ENCODE measurements around the gene COL16A1. TPM values are rescaled to one million over a fixed set of nuclear protein-coding genes. Genes with fewer than 3 reads are reported as not detected.

The COL16A1 gene
- total RNA-seq, 6 donors from 2014 or later: 15.2 to 103 (median 40.7) TPM

- Histone ChIP-seq H3K36me3 (no peaks in the 10 kb centered on the region), H3K27me3 (no peaks in the 10 kb centered on the region), H3K27ac (no peak overlapping the region), H3K9me3 (no peaks in the 10 kb centered on the region), H3K4me1 (no peaks in the 10 kb centered on the region), H3K4me3 (no peak overlapping the region)
- TF ChIP-seq EP300 (IDR thresholded peaks at IDR 0.05): no peak
- no peak for TF ChIP-seq POLR2A (IDR thresholded peaks at IDR 0.05)
- TF ChIP-seq CTCF (IDR thresholded peaks at IDR 0.05): no peak
- no peak for TF ChIP-seq POLR2AphosphoS5 (IDR thresholded peaks at IDR 0.05)
- ATAC-seq (ENCODE audit: low FRiP score in 2 of 2) (peak in 1 of 2 donors; percentile 7), DNase-seq (no peak)
- WGBS, 2 donors: 46 to 72% methylated on average over 8 to 18 of the region's 18 CpGs
Observed at GRCh38 chr1:31736675-31737074, 32.9 kb upstream of the COL16A1 start.

- Histone ChIP-seq H3K27ac (no peak overlapping the region), H3K27me3 (no peaks in the 10 kb centered on the region), H3K4me3 (no peak overlapping the region), H3K4me1 (no peaks in the 10 kb centered on the region), H3K36me3 (no peaks in the 10 kb centered on the region), H3K9me3 (no peaks in the 10 kb centered on the region)
- no peak for ATAC-seq (ENCODE audit: low FRiP score in 2 of 2)
- DNase-seq: no peak
- TF ChIP-seq POLR2AphosphoS5 (IDR thresholded peaks at IDR 0.05): no peak
- TF ChIP-seq CTCF (IDR thresholded peaks at IDR 0.05): no peak
- no peak for TF ChIP-seq POLR2A (IDR thresholded peaks at IDR 0.05)
- TF ChIP-seq EP300 (IDR thresholded peaks at IDR 0.05): no peak
- 89 to 92% methylated on average over 10 of the region's 10 CpGs for WGBS, 2 donors
Observed at GRCh38 chr1:31735571-31735970, 31.8 kb upstream of the COL16A1 start.

- Histone ChIP-seq H3K27me3 (no peaks in the 10 kb centered on the region), H3K36me3 (no peaks in the 10 kb centered on the region), H3K4me1 (no peaks in the 10 kb centered on the region), H3K4me3 (no peak overlapping the region), H3K27ac (no peak overlapping the region), H3K9me3 (no peaks in the 10 kb centered on the region)
- WGBS, 2 donors: 77 to 85% methylated on average over 7 of the region's 7 CpGs
- DNase-seq (no peak), ATAC-seq (ENCODE audit: low FRiP score in 2 of 2) (no peak)
- no peak for TF ChIP-seq POLR2AphosphoS5 (IDR thresholded peaks at IDR 0.05)
Observed at GRCh38 chr1:31734582-31735107, 30.8 kb upstream of the COL16A1 start.

GRCh38 chr1:31733389-31734219 lies 29.8 kb upstream of the COL16A1 start:
- no peak for DNase-seq
- no peak overlapping the region for H3K4me3 ChIP-seq
- no peaks in the 10 kb centered on the region for H3K27me3 ChIP-seq
- TF ChIP-seq CTCF (IDR thresholded peaks at IDR 0.05) (no peak), POLR2A (IDR thresholded peaks at IDR 0.05) (no peak), EP300 (IDR thresholded peaks at IDR 0.05) (no peak), POLR2AphosphoS5 (IDR thresholded peaks at IDR 0.05) (no peak)
- H3K4me1 ChIP-seq: no peaks in the 10 kb centered on the region
- WGBS, 2 donors: 74 to 78% methylated on average over 17 to 19 of the region's 19 CpGs
- no peak for ATAC-seq (ENCODE audit: low FRiP score in 2 of 2)
- H3K27ac ChIP-seq: no peak overlapping the region
- H3K36me3 ChIP-seq: no peaks in the 10 kb centered on the region
- H3K9me3 ChIP-seq: no peaks in the 10 kb centered on the region

- ATAC-seq (ENCODE audit: low FRiP score in 2 of 2): no peak
- 84 to 85% methylated on average over 11 to 18 of the region's 18 CpGs for WGBS, 2 donors
Observed at GRCh38 chr1:31732751-31733289, 29.0 kb upstream of the COL16A1 start.

More at GRCh38 chr1:31732751-31733289, 29.0 kb upstream of the COL16A1 start:
- peak in 1 of 2 donors; percentile 62 for DNase-seq
- Histone ChIP-seq H3K27me3 (no peaks in the 10 kb centered on the region), H3K4me3 (no peak overlapping the region), H3K4me1 (no peaks in the 10 kb centered on the region), H3K36me3 (no peaks in the 10 kb centered on the region), H3K9me3 (no peaks in the 10 kb centered on the region), H3K27ac (no peak overlapping the region)
- TF ChIP-seq POLR2AphosphoS5 (IDR thresholded peaks at IDR 0.05) (no peak), EP300 (IDR thresholded peaks at IDR 0.05) (no peak), CTCF (IDR thresholded peaks at IDR 0.05) (no peak), POLR2A (IDR thresholded peaks at IDR 0.05) (no peak)
